Mucosa of descending colon (tissue), 3 donors: ENCODE data around the gene LEF1. TPM values are rescaled to one million over a fixed set of nuclear protein-coding genes. Genes with fewer than 3 reads are reported as not detected.
"Not testable (repeated sequence)": the region's sequence is repeated elsewhere in the genome, so short reads cannot be mapped to it uniquely, and the experiment has no call there.

Source experiments
- ATAC-seq: fragments of 200-7000 bp; cut with Tn5 transposase; one replicate; pipeline ENCODE4 v1.9.1; 2020; ENCODE audit warnings: mild to moderate bottlenecking, moderate library complexity
- DNase-seq, 3 donors: peaks; one replicate each; pipeline ENCODE4 v3.0.0-alpha.2; 2020
- H3K36me3 ChIP-seq: fragments of 200-600 bp; one replicate; pipeline ENCODE4 v1.8.0; 2021; ENCODE audit warnings: low read depth, mild to moderate bottlenecking
- H3K4me1 ChIP-seq: fragments of 200-600 bp; one replicate; pipeline ENCODE4 v1.8.0; 2021; ENCODE audit warnings: low read depth, mild to moderate bottlenecking
- H3K4me3 ChIP-seq: fragments of 200-600 bp; one replicate; pipeline ENCODE4 v1.8.0; 2021; ENCODE audit warnings: mild to moderate bottlenecking
- H3K9me3 ChIP-seq: fragments of 200-600 bp; one replicate; pipeline ENCODE4 v1.8.0; 2021; ENCODE audit warnings: mild to moderate bottlenecking
- intact Hi-C, 2 donors: fragments of 100-400 bp; cut with DNase I in 1 of 2; cut with micrococcal nuclease in 1 of 2; formaldehyde crosslinking; loops; one replicate each; pipeline versions ENCODE4 v1.11.0 to v1.11.1; 2022; cut with DNase I, micrococcal nuclease
- total RNA-seq, 3 donors: library from RNA; stranded (reverse); fragmentation: NEBNext Ultra II Directional in 2 of 3; extraction: Animal tissue kit (Norgen Biotek cat#: 25700) in 2 of 3; gene quantifications; one replicate each; pipeline versions ENCODE4 v1.2.1 to v1.2.4, GENCODE V29; 2021 to 2023
- TF ChIP-seq, protein P1 (sequence below): fragments of 200-600 bp; IDR thresholded peaks from one replicate; pipeline ENCODE4 v1.8.0; 2022; ENCODE audit warnings: antibody characterized with exemption, mild to moderate bottlenecking
- donor health status: DM: no; HTN: no; CAD: no; lungs with moderate emphysema.
- donor health status: DM: no; HTN: no; CAD: no.
- donor health status: DM: no; HTN: yes; CAD: no.

LEF1 gene
- total RNA-seq, 3 donors from 2014 or later = 2.2 to 3.9 (median 2.5) TPM

DNA sequence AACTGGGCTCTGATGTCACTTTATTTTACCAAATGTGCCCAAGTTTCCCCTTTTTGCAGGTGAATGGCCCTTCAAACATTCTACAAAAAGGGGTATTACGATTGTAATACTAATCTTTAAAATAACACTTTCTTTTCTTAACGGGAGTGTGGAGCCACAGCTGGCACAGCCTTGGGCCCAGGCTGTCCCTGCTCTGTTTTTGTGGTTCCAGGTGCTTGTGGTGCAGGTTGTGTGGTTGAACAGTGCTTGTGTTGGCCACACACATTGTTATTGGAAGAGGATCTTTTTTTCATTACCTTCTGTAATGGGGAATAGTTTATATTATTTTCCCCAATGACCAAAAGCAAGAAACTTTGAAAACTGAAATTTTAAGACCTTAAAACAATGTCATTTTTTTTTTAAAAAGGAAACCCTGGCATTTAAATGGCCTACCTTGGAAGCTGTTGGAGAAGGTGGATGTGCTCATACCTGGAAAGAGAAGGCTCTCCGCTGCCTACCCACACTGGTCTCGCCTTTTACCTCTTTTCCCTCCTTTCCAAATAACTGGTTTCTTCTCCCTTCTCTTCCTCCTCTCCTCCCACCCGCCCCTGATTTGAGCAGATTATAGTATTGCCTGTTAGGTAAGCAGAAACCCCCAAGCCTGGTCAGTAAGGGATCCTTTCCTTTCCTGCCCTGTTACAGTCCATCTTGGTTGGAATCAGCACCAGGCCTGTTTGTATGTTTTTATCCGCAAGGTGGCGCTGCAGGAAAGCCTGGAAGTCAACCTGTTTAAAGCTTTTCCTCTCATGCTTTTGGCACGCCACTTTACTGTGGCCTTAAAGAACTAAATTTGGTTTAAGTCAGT, 150.5 kb downstream of the LEF1 start:
- TF ChIP-seq, protein P1, sequence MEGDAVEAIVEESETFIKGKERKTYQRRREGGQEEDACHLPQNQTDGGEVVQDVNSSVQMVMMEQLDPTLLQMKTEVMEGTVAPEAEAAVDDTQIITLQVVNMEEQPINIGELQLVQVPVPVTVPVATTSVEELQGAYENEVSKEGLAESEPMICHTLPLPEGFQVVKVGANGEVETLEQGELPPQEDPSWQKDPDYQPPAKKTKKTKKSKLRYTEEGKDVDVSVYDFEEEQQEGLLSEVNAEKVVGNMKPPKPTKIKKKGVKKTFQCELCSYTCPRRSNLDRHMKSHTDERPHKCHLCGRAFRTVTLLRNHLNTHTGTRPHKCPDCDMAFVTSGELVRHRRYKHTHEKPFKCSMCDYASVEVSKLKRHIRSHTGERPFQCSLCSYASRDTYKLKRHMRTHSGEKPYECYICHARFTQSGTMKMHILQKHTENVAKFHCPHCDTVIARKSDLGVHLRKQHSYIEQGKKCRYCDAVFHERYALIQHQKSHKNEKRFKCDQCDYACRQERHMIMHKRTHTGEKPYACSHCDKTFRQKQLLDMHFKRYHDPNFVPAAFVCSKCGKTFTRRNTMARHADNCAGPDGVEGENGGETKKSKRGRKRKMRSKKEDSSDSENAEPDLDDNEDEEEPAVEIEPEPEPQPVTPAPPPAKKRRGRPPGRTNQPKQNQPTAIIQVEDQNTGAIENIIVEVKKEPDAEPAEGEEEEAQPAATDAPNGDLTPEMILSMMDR = peak; percentile 66
- no peaks in the 10 kb centered on the region for H3K9me3 ChIP-seq
- intact Hi-C loops = no loop called here
- peak in 2 of 3 donors; percentile 80 to 94 for DNase-seq
- no peak overlapping the region for H3K4me3 ChIP-seq
- H3K4me1 ChIP-seq = no peaks in the 10 kb centered on the region
- H3K36me3 ChIP-seq = no peaks in the 10 kb centered on the region
- ATAC-seq = peak; percentile 83

DNA sequence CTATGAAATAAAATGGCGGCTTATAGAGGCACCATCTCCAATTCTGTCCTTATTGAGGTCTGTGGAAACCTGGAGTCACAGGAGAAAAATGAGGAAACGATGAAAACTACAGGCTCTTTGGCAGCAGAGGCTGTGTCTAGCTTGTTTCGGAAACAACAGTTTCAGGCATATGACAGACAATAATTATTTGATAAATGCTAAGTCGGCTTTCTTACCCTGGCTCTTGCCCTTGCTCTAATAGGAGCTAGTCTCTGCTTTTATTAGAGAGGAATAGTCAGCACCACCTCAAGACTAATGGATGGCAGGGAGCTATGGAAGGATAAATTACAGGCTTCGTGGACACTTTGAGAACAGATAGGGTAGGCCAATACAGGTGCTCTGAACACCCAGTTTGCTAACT, 154.8 kb downstream of the LEF1 start:
- intact Hi-C loops = no loop called here
- H3K36me3 ChIP-seq = no peaks in the 10 kb centered on the region
- TF ChIP-seq, protein P1 = no peak
- H3K4me3 ChIP-seq = no peak overlapping the region
- H3K9me3 ChIP-seq = no peaks in the 10 kb centered on the region
- H3K4me1 ChIP-seq = no peaks in the 10 kb centered on the region
- no peak for DNase-seq
- no peak for ATAC-seq

DNA sequence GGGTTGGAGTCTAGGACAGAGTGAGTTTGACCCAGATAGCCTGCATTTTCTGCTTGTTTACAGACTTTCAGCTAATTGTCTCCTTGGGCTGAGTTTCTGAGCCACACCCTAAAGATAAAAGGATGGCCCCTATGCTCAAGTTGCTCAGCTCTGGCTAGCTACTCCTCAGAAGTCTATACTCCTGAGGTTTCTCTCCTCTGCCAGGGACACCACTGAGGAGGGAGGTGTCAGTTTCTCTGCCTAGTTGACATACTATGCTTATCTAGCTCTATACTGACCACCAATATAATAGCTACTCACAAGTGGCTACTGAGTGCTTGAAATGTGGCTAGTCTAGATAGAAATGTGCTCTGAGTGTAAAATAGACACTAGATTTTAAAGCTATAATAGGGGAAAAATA, 155.4 kb downstream of the LEF1 start:
- intact Hi-C loops = no loop called here
- ATAC-seq = no peak
- Histone ChIP-seq H3K4me1 (no peaks in the 10 kb centered on the region), H3K36me3 (no peaks in the 10 kb centered on the region), H3K4me3 (no peak overlapping the region), H3K9me3 (no peaks in the 10 kb centered on the region)
- TF ChIP-seq, protein P1 = no peak
- no peak for DNase-seq

DNA sequence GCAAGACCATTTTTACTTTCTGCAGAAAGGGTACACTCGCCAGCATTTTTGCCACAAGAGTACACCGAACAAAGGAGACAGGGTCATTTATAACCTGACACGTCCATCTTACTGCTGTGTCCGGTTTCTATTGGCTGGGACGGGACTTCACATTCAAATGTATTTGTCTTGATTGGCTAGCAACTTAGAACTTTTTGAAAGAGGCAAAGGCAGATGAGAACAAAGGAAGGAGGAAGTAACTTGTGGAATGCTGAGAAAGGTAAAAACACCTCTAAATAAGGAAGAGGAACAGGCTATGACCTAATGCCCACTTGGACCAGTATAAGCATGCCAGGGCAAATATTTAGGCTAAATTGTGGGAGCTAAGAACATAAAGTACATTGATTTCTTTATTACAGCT, 156.3 kb downstream of the LEF1 start:
- not testable (repeated sequence) for ATAC-seq

DNA sequence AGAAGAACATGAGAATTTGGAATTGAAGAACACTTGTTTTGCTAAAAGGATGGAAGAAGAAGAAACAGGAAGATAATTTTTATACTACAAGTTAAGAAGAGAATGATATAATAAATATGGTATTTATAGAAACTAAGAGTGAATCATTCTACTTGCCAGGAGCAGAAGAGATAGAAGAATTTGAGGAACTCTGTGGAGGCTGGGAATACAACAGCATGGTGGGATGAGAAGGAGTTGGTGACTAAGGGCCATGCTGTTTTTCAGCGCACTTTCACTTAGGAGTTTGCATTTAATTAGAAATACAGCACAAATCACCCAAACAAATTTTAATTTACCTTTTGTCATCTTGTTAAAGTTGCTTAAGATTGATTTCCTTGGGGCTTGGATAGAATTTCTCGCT, 158.6 kb downstream of the LEF1 start:
- no peak for ATAC-seq
- intact Hi-C loops = no loop called here
- H3K4me1 ChIP-seq = no peaks in the 10 kb centered on the region
- no peaks in the 10 kb centered on the region for H3K9me3 ChIP-seq
- DNase-seq = no peak
- TF ChIP-seq, protein P1 = no peak
- no peak overlapping the region for H3K4me3 ChIP-seq
- H3K36me3 ChIP-seq = no peaks in the 10 kb centered on the region

More for the DNA sequence above, 156.3 kb downstream of the LEF1 start:
- H3K4me1 ChIP-seq, DNase-seq, H3K4me3 ChIP-seq, intact Hi-C loops, H3K36me3 ChIP-seq, H3K9me3 ChIP-seq: not testable (repeated sequence)

DNA sequence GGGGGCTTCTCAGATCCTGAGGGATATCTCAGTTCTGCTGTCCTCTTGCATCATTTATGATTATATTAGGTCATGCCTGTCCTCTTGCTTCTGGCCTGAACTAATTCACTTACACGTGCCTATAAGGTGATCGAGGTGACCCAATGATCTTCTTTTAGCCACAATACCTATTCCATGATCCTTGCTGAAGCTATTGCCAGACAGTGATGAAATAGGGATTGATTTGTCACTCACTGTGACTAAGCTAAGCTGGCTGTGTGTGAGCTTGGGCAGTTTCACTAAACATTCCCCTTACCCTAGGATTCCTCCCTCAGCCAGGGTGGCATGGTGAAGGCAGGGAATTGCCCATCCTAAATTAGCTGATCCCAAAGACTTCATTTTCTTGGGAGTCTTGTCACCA, 160.0 kb downstream of the LEF1 start:
- intact Hi-C loops = no loop called here
- TF ChIP-seq, protein P1 = no peak
- no peak for DNase-seq
- Histone ChIP-seq H3K9me3 (no peaks in the 10 kb centered on the region), H3K36me3 (no peaks in the 10 kb centered on the region), H3K4me3 (no peak overlapping the region), H3K4me1 (no peaks in the 10 kb centered on the region)
- ATAC-seq = no peak
